ENCODE measurements around the gene FAM210B. TPM values are rescaled to one million over a fixed set of nuclear protein-coding genes. Genes with fewer than 3 reads are reported as not detected.

FAM210B gene
- total RNA-seq, 2 donors from 2014 or later = 2.2 to 3.6 TPM

GRCh38 chr20:56417402-56417801 is 58.6 kb downstream of the FAM210B start:
- Mint-ChIP-seq H3K9me3 (no peaks in the 10 kb centered on the region), H3K4me3 (peak overlapping the region; percentile 63)

GRCh38 chr20:56417911-56418310 is 59.1 kb downstream of the FAM210B start:
- H3K9me3 Mint-ChIP-seq = no peaks in the 10 kb centered on the region
- no peaks in the 10 kb centered on the region for H3K27me3 Mint-ChIP-seq
- H3K4me3 Mint-ChIP-seq = peak overlapping the region; percentile 63
- peak overlapping the region; percentile 88 for H3K27ac Mint-ChIP-seq
- H3K36me3 Mint-ChIP-seq (ENCODE audit: low read depth) = peaks cover 29% of the 10 kb centered on the region
- no peak for ATAC-seq (replicated peaks)
- H3K4me1 Mint-ChIP-seq = peaks cover 50% of the 10 kb centered on the region

More at GRCh38 chr20:56417402-56417801, 58.6 kb downstream of the FAM210B start:
- no peak for ATAC-seq (replicated peaks)
- Mint-ChIP-seq H3K27me3 (no peaks in the 10 kb centered on the region), H3K4me1 (peaks cover 46% of the 10 kb centered on the region), H3K27ac (peak overlapping the region; percentile 88), H3K36me3 (ENCODE audit: low read depth) (peaks cover 34% of the 10 kb centered on the region)

Other genes starting within 250 kb of the FAM210B start
- not detected for gene MC3R, start 110.2 kb upstream of the FAM210B start, total RNA-seq
- gene AURKA, start 33.2 kb downstream of the FAM210B start, total RNA-seq = 100 to 1,000 TPM in 1 of 2 donors, 10 to 100 TPM in 1; 86.3 to 112 TPM
- 10 to 100 TPM; 71.2 to 76.5 TPM for gene CSTF1, start 33.7 kb downstream of the FAM210B start, total RNA-seq
- gene CASS4, start 53.3 kb downstream of the FAM210B start, total RNA-seq = 1 to 10 TPM; 5.1 to 9.4 TPM
- 10 to 100 TPM; 62.4 to 80.0 TPM for gene RTF2, start 109.7 kb downstream of the FAM210B start, total RNA-seq
- 1 to 10 TPM; 1.4 to 1.6 TPM for gene FAM209A, start 165.8 kb downstream of the FAM210B start, total RNA-seq
- gene FAM209B, start 174.3 kb downstream of the FAM210B start, total RNA-seq = 1 to 10 TPM in 1 of 2 donors, under 1 TPM in 1; 0.74 to 1.5 TPM